ENCODE data around the gene OR8D2. TPM values are rescaled to one million over a fixed set of nuclear protein-coding genes. Genes with fewer than 3 reads are reported as not detected.
"Not testable (repeated sequence)": the region's sequence is repeated elsewhere in the genome, so short reads cannot be mapped to it uniquely, and the experiment has no call there.

OR8D2 gene
- total RNA-seq, 1 donor = not detected

DNA sequence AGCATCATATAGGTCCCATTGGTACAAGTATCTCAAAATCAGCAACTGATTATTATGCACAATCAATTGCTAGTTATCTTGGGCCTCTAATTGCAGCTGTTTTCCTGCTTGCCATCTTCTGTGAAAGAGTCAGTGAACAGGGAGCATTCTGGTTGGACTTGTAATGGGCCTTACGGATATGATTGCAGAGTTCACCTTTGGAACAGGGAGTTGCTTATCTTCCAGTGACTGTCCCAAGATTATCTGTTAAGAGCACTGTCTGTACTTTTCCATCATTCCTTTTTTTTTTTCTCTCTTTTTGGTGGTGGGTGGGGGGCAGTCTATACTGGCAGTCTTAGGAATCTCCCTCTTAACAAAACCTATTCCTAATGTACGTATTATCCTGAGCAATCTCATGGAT, 46.0 kb downstream of the OR8D2 start:
- TF ChIP-seq, protein P1, sequence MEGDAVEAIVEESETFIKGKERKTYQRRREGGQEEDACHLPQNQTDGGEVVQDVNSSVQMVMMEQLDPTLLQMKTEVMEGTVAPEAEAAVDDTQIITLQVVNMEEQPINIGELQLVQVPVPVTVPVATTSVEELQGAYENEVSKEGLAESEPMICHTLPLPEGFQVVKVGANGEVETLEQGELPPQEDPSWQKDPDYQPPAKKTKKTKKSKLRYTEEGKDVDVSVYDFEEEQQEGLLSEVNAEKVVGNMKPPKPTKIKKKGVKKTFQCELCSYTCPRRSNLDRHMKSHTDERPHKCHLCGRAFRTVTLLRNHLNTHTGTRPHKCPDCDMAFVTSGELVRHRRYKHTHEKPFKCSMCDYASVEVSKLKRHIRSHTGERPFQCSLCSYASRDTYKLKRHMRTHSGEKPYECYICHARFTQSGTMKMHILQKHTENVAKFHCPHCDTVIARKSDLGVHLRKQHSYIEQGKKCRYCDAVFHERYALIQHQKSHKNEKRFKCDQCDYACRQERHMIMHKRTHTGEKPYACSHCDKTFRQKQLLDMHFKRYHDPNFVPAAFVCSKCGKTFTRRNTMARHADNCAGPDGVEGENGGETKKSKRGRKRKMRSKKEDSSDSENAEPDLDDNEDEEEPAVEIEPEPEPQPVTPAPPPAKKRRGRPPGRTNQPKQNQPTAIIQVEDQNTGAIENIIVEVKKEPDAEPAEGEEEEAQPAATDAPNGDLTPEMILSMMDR (IDR thresholded peaks at IDR 0.05; ENCODE audit: insufficient read depth, low read depth, low read length) = no peak
- no peak for DNase-seq (ENCODE audit: low read depth)
- no peak overlapping the region for H3K4me3 ChIP-seq (ENCODE audit: low read depth, low read length)

DNA sequence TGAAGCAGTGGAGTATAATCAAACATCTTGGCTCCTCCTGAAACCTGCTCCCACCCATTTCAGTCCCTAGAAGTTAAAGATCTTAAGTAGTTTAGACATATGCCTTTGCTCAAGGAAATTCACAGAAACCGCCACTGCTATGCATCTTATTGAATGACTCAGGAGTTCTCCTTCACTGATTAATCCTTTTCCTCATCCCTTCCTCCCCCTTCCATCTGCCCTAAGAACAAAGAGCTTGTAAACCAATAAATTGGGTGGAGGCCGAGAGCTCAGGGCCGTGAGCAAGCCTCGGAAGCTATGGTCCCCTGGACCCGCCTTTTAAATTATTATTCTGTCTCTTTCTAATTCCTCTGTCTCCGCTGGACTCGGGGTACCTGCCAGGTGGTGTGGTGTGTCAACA, 49.1 kb downstream of the OR8D2 start:
- H3K4me3 ChIP-seq (ENCODE audit: low read depth, low read length); DNase-seq (ENCODE audit: low read depth): not testable (repeated sequence)

Other genes starting within 250 kb of the OR8D2 start
- gene VWA5A, start 204.7 kb downstream of the OR8D2 start, total RNA-seq = 6.5 and 12.2 TPM in 2 replicates
- gene OR10D3, start 136.9 kb downstream of the OR8D2 start, total RNA-seq = not detected in 2 replicates
- gene OR8G1, start 79.1 kb downstream of the OR8D2 start, total RNA-seq = under 0.01 TPM in 1 of 2 replicates, not detected in the other
- gene OR8G5, start 63.8 kb downstream of the OR8D2 start, total RNA-seq = not detected in 2 replicates
- 0.32 TPM in 1 of 2 replicates, not detected in the other for gene OR8D1, start 6.2 kb downstream of the OR8D2 start, total RNA-seq
- not detected in 2 replicates for gene OR8B2, start 64.3 kb upstream of the OR8D2 start, total RNA-seq
- not detected in 2 replicates for gene OR8B3, start 78.8 kb upstream of the OR8D2 start, total RNA-seq
- not detected in 2 replicates for gene OR8B4, start 104.7 kb upstream of the OR8D2 start, total RNA-seq
- not detected in 2 replicates for gene OR8B8, start 125.5 kb upstream of the OR8D2 start, total RNA-seq
- not detected in 2 replicates for gene OR8B12, start 223.5 kb upstream of the OR8D2 start, total RNA-seq
- under 0.01 TPM in 1 of 2 replicates, not detected in the other for gene OR8A1, start 249.8 kb upstream of the OR8D2 start, total RNA-seq

Measured in fibroblast of villous mesenchyme (primary cell).